HepG2 (cell line): ENCODE data around the gene OPRL1. TPM values are rescaled to one million over a fixed set of nuclear protein-coding genes. Genes with fewer than 3 reads are reported as not detected.

Experiments
- AGO2 ChIP-seq: fragments of 200-400 bp; formaldehyde crosslinking; optimal IDR thresholded peaks from 2 replicates; pipeline ENCODE3; 2017; ENCODE audit warnings: mild to moderate bottlenecking, low read depth, low read length, moderate library complexity
- HCFC1 ChIP-seq: fragments of 150-350 bp; IDR thresholded peaks from 2 replicates; pipeline ENCODE4 v1.6.1; 2014; ENCODE audit warnings: low read depth, low read length
- HNRNPLL ChIP-seq: fragments of 200-400 bp; formaldehyde crosslinking; IDR thresholded peaks from 2 replicates; pipeline ENCODE4 v1.6.1; 2017; ENCODE audit warnings: mild to moderate bottlenecking, low read depth, low read length; ENCODE audit not compliant: poor library complexity, severe bottlenecking
- PCBP1 ChIP-seq: fragments of 200-400 bp; formaldehyde crosslinking; IDR thresholded peaks from 2 replicates; pipeline ENCODE4 v1.6.1; 2017; ENCODE audit warnings: mild to moderate bottlenecking, low read depth, low read length, borderline replicate concordance
- RFX3 ChIP-seq: IDR thresholded peaks from 2 replicates; pipeline ENCODE4 v1.6.1; 2016; ENCODE audit warnings: missing biosample characterization, missing genetic modification reagents
- ZNF337 ChIP-seq: sonication (generic); formaldehyde crosslinking; IDR thresholded peaks from 2 replicates; pipeline ENCODE4 v1.5.1; 2020; ENCODE audit warnings: missing genetic modification reagents, low read depth, mild to moderate bottlenecking, borderline replicate concordance
- ZNF343 ChIP-seq: sonication (generic); formaldehyde crosslinking; IDR thresholded peaks from 2 replicates; pipeline ENCODE4 v1.4.0; 2020; ENCODE audit warnings: mild to moderate bottlenecking, missing genetic modification reagents
- ZNF589 ChIP-seq: sonication (generic); formaldehyde crosslinking; conservative IDR thresholded peaks from 2 replicates; pipeline ENCODE4 v1.8.0; 2022; ENCODE audit warnings: mild to moderate bottlenecking, moderate library complexity, missing genetic modification reagents
- polyA plus RNA-seq, 8 experiments: library from polyadenylated mRNA; depleted of rRNA in 3 of 8; stranded (reverse) in 7 of 8; unstranded in 1 of 8; fragments of >200 nt; fragmentation: Illumina TruSeq in 4 of 8; extraction: Trizol in 4 of 8; gene quantifications; 2 replicates each; pipeline versions ENCODE4 v1.2.1 to v1.2.3, GENCODE V29; 2011 to 2016; ENCODE audit warnings: low read depth in 4 of 8, missing spikeins in 1 of 8, mixed read lengths in 1 of 8; ENCODE audit not compliant: insufficient read depth in 1 of 8
- total RNA-seq, 5 experiments: library from RNA; depleted of rRNA; stranded (reverse); fragments of >200 nt; fragmentation: Illumina TruSeq; extraction: Trizol; gene quantifications; 2 replicates each; pipeline ENCODE4 v1.2.3, GENCODE V29; 2016; ENCODE audit warnings: low read depth in 1 of 5
- TF ChIP-seq, protein P1 (sequence below): sonication (generic); formaldehyde crosslinking; IDR thresholded peaks from 2 replicates; pipeline ENCODE4 v1.8.1; 2023; ENCODE audit warnings: mild to moderate bottlenecking, missing genetic modification reagents
- TF ChIP-seq, protein P2 (sequence below): sonication (generic); formaldehyde crosslinking; IDR thresholded peaks from 2 replicates; pipeline ENCODE4 v1.5.0; 2020; ENCODE audit warnings: missing genetic modification reagents
- TF ChIP-seq, protein P3 (sequence below): sonication (generic); formaldehyde crosslinking; IDR thresholded peaks from 2 replicates; pipeline ENCODE4 v1.5.0; 2020; ENCODE audit warnings: mild to moderate bottlenecking, missing genetic modification reagents, moderate library complexity
- TF ChIP-seq, protein P4 (sequence below): sonication (generic); formaldehyde crosslinking; IDR thresholded peaks from 2 replicates; pipeline ENCODE4 v1.5.1; 2020; ENCODE audit warnings: mild to moderate bottlenecking, missing genetic modification reagents, moderate library complexity
- TF ChIP-seq, protein P5 (sequence below): sonication (generic); formaldehyde crosslinking; IDR thresholded peaks from 2 replicates; pipeline ENCODE4 v1.4.0; 2020; ENCODE audit warnings: mild to moderate bottlenecking, missing genetic modification reagents

Gene OPRL1
- total and polyA plus RNA-seq, 2 of the 13 experiments (the other 11 are each of a cell fraction or from before 2014, with no cell fraction given), result 0.35 to 0.71 TPM

DNA sequence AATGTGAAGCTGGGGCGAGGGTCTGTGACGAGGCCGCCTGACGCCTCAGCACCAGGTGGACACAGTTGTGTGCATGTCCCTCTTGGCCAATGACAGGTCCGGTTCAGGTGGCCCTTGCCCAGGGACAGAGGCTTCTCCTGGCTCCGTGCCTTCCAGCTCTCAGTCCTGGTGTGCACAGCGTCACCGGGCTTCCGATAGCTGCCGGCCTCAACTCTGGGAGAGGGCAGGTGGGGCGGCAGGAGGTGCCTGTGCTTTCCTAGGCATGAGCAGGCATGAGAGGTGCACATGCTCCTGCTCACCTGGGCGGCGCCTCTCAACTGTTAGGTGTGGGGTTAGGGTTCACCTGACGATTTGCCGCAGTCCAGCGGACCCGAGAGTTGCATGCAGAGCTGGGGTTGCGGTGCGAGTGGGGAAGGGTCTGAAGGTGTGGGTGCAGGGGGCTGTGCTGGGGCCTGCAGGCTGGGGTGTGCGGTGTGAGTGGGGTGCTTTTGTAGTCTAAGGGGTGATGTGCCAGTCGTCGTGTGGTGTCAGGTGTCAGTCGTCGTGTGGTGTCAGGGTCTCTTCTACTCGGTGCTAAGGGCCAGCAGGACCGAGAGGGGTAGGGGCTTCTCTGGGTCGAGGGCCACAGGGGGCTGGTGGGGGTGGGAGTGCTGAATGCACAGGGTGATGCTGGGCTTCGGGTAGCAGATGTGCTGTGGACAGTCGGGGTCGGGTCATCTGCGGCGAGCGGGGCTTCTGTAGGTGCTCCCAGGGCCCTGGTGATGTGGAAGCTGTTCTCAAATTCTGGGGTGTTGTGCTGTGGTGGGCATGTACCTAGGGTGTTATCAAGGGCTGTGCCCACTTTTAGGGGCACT, 26.7 kb upstream of the OPRL1 start (continued):
- TF ChIP-seq, protein P1, sequence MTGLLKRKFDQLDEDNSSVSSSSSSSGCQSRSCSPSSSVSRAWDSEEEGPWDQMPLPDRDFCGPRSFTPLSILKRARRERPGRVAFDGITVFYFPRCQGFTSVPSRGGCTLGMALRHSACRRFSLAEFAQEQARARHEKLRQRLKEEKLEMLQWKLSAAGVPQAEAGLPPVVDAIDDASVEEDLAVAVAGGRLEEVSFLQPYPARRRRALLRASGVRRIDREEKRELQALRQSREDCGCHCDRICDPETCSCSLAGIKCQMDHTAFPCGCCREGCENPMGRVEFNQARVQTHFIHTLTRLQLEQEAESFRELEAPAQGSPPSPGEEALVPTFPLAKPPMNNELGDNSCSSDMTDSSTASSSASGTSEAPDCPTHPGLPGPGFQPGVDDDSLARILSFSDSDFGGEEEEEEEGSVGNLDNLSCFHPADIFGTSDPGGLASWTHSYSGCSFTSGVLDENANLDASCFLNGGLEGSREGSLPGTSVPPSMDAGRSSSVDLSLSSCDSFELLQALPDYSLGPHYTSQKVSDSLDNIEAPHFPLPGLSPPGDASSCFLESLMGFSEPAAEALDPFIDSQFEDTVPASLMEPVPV (CRISPR knock-in tag), result peak; percentile 94
- no peak for TF ChIP-seq PCBP1
- TF ChIP-seq ZNF337 (CRISPR knock-in tag), result no peak
- TF ChIP-seq ZNF589 (CRISPR knock-in tag), result peak; percentile 93; the same call in 1 of the 2 replicates
- no peak for TF ChIP-seq RFX3 (CRISPR knock-in tag)
- TF ChIP-seq HCFC1, result no peak
- peak; percentile 92; the same call in 1 of the 2 replicates for TF ChIP-seq ZNF343 (CRISPR knock-in tag)
- TF ChIP-seq, protein P2, sequence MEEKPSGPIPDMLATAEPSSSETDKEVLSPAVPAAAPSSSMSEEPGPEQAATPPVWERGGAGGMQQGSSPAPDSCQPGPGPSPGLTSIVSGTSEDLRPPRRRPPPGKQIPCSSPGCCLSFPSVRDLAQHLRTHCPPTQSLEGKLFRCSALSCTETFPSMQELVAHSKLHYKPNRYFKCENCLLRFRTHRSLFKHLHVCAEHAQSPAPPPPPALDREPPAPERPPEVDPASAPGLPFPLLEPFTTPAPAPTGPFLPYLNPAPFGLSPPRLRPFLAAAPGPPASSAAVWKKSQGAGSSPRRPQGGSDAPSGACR, result no peak; the same call in 1 of the 2 replicates
- TF ChIP-seq, protein P3, sequence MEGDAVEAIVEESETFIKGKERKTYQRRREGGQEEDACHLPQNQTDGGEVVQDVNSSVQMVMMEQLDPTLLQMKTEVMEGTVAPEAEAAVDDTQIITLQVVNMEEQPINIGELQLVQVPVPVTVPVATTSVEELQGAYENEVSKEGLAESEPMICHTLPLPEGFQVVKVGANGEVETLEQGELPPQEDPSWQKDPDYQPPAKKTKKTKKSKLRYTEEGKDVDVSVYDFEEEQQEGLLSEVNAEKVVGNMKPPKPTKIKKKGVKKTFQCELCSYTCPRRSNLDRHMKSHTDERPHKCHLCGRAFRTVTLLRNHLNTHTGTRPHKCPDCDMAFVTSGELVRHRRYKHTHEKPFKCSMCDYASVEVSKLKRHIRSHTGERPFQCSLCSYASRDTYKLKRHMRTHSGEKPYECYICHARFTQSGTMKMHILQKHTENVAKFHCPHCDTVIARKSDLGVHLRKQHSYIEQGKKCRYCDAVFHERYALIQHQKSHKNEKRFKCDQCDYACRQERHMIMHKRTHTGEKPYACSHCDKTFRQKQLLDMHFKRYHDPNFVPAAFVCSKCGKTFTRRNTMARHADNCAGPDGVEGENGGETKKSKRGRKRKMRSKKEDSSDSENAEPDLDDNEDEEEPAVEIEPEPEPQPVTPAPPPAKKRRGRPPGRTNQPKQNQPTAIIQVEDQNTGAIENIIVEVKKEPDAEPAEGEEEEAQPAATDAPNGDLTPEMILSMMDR (CRISPR knock-in tag), result peak; percentile 34
- TF ChIP-seq, protein P4, sequence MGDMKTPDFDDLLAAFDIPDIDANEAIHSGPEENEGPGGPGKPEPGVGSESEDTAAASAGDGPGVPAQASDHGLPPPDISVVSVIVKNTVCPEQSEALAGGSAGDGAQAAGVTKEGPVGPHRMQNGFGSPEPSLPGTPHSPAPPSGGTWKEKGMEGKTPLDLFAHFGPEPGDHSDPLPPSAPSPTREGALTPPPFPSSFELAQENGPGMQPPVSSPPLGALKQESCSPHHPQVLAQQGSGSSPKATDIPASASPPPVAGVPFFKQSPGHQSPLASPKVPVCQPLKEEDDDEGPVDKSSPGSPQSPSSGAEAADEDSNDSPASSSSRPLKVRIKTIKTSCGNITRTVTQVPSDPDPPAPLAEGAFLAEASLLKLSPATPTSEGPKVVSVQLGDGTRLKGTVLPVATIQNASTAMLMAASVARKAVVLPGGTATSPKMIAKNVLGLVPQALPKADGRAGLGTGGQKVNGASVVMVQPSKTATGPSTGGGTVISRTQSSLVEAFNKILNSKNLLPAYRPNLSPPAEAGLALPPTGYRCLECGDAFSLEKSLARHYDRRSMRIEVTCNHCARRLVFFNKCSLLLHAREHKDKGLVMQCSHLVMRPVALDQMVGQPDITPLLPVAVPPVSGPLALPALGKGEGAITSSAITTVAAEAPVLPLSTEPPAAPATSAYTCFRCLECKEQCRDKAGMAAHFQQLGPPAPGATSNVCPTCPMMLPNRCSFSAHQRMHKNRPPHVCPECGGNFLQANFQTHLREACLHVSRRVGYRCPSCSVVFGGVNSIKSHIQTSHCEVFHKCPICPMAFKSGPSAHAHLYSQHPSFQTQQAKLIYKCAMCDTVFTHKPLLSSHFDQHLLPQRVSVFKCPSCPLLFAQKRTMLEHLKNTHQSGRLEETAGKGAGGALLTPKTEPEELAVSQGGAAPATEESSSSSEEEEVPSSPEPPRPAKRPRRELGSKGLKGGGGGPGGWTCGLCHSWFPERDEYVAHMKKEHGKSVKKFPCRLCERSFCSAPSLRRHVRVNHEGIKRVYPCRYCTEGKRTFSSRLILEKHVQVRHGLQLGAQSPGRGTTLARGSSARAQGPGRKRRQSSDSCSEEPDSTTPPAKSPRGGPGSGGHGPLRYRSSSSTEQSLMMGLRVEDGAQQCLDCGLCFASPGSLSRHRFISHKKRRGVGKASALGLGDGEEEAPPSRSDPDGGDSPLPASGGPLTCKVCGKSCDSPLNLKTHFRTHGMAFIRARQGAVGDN (CRISPR knock-in tag), result peak; percentile 99
- TF ChIP-seq HNRNPLL, result peak; percentile 12
- TF ChIP-seq, protein P5, sequence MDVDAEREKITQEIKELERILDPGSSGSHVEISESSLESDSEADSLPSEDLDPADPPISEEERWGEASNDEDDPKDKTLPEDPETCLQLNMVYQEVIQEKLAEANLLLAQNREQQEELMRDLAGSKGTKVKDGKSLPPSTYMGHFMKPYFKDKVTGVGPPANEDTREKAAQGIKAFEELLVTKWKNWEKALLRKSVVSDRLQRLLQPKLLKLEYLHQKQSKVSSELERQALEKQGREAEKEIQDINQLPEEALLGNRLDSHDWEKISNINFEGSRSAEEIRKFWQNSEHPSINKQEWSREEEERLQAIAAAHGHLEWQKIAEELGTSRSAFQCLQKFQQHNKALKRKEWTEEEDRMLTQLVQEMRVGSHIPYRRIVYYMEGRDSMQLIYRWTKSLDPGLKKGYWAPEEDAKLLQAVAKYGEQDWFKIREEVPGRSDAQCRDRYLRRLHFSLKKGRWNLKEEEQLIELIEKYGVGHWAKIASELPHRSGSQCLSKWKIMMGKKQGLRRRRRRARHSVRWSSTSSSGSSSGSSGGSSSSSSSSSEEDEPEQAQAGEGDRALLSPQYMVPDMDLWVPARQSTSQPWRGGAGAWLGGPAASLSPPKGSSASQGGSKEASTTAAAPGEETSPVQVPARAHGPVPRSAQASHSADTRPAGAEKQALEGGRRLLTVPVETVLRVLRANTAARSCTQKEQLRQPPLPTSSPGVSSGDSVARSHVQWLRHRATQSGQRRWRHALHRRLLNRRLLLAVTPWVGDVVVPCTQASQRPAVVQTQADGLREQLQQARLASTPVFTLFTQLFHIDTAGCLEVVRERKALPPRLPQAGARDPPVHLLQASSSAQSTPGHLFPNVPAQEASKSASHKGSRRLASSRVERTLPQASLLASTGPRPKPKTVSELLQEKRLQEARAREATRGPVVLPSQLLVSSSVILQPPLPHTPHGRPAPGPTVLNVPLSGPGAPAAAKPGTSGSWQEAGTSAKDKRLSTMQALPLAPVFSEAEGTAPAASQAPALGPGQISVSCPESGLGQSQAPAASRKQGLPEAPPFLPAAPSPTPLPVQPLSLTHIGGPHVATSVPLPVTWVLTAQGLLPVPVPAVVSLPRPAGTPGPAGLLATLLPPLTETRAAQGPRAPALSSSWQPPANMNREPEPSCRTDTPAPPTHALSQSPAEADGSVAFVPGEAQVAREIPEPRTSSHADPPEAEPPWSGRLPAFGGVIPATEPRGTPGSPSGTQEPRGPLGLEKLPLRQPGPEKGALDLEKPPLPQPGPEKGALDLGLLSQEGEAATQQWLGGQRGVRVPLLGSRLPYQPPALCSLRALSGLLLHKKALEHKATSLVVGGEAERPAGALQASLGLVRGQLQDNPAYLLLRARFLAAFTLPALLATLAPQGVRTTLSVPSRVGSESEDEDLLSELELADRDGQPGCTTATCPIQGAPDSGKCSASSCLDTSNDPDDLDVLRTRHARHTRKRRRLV (CRISPR knock-in tag), result no peak; the same call in 1 of the 2 replicates
- peak; percentile 25 for TF ChIP-seq AGO2
